ENCODE data around the gene FBXL17.

DNA sequence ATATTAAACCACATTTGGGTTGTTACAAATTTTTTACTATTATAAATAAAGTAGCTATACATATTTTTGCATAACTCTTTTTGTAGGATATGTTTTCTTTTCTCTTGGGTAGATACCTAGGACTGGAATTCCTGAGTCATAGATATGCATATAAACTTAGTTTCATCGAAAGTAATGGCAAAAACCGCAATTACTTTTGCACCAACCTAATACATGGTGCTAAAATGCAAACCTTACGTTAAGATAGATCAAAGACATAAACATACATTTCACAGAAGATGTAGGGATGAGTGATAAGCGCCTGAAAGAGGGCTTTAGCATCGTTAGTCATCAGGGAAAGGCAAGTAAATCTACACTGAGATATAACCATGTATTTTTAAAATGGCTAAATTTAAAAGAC is 532.8 kb downstream of the FBXL17 start:
- TF ChIP-seq MLX (CRISPR knock-in tag; IDR thresholded peaks at IDR 0.05) (no peak), CCAR2 (optimal IDR thresholded peaks at IDR 0.05; ENCODE audit: low read depth, low read length) (no peak), SP1 (IDR thresholded peaks at IDR 0.05) (no peak), SP1 (CRISPR knock-in tag; IDR thresholded peaks at IDR 0.05) (no peak), EP300 (IDR thresholded peaks at IDR 0.05; ENCODE audit: low read depth in 2 of 2, low read length in 2 of 2) (no peak), EP300 (CRISPR knock-in tag; IDR thresholded peaks at IDR 0.05; ENCODE audit: borderline replicate concordance) (no peak), ZFP36 (IDR thresholded peaks at IDR 0.05; ENCODE audit: borderline replicate concordance, low read depth, low read length, partially characterized antibody) (no peak), ZC3H4 (CRISPR knock-in tag; IDR thresholded peaks at IDR 0.05; ENCODE audit: borderline replicate concordance) (no peak), GPBP1L1 (CRISPR knock-in tag; IDR thresholded peaks at IDR 0.05) (no peak)
- TF ChIP-seq, protein P1, sequence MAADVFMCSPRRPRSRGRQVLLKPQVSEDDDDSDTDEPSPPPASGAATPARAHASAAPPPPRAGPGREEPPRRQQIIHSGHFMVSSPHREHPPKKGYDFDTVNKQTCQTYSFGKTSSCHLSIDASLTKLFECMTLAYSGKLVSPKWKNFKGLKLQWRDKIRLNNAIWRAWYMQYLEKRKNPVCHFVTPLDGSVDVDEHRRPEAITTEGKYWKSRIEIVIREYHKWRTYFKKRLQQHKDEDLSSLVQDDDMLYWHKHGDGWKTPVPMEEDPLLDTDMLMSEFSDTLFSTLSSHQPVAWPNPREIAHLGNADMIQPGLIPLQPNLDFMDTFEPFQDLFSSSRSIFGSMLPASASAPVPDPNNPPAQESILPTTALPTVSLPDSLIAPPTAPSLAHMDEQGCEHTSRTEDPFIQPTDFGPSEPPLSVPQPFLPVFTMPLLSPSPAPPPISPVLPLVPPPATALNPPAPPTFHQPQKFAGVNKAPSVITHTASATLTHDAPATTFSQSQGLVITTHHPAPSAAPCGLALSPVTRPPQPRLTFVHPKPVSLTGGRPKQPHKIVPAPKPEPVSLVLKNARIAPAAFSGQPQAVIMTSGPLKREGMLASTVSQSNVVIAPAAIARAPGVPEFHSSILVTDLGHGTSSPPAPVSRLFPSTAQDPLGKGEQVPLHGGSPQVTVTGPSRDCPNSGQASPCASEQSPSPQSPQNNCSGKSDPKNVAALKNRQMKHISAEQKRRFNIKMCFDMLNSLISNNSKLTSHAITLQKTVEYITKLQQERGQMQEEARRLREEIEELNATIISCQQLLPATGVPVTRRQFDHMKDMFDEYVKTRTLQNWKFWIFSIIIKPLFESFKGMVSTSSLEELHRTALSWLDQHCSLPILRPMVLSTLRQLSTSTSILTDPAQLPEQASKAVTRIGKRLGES (CRISPR knock-in tag; IDR thresholded peaks at IDR 0.05; ENCODE audit: borderline replicate concordance) = no peak
